IMR-90 (cell line): ENCODE data around the gene SNX30. TPM values are rescaled to one million over a fixed set of nuclear protein-coding genes. Genes with fewer than 3 reads are reported as not detected.

Experiments used
- ATAC-seq: fragments of 200-7000 bp; cut with Tn5 transposase; 2 replicates; pipeline ENCODE4 v1.9.1; 2020; ENCODE audit warnings: low read depth, mild to moderate bottlenecking, moderate library complexity
- BruUV-seq: library from RNA; stranded (reverse); fragments of 400-500 nt; replicated peaks from 2 replicates; lab custom pipeline; 2021; lab: Mats Ljungman, UMichigan
- CTCF ChIA-PET: fragments of 300-600 bp; formaldehyde crosslinking; extraction: SDS; loops from one replicate; lab custom pipeline; 2021; ENCODE audit warnings: antibody characterized with exemption; lab: Yijun Ruan, JAX
- POLR2A ChIA-PET: fragments of 300-600 bp; sonication (Branson Sonifier 250); formaldehyde crosslinking; loops from one replicate; lab custom pipeline; 2022; ENCODE audit warnings: antibody characterized with exemption; ENCODE audit not compliant: unreplicated experiment; lab: Charles Lee
- DNase-seq: peaks from one replicate; pipeline ENCODE4 v3.0.0; 2013
- H2AFZ ChIP-seq: replicated peaks from 2 replicates; pipeline ENCODE3; 2013; ENCODE audit warnings: low read length, mild to moderate bottlenecking; ENCODE audit not compliant: poor library complexity
- H2AK5ac ChIP-seq: 2 replicates; pipeline ENCODE4 v1.6.1; 2013; ENCODE audit warnings: low read depth, low read length, inconsistent platforms
- H2AK9ac ChIP-seq: replicated peaks from 2 replicates; pipeline ENCODE3; 2013; ENCODE audit warnings: mild to moderate bottlenecking, low read depth, low read length, moderate library complexity; ENCODE audit not compliant: poor library complexity
- H2BK120ac ChIP-seq: 2 replicates; pipeline ENCODE4 v1.6.1; 2013; ENCODE audit warnings: low read depth, low read length, inconsistent platforms
- H2BK15ac ChIP-seq: 3 replicates; pipeline ENCODE4 v1.6.1; 2013; ENCODE audit warnings: low read depth, low read length, inconsistent platforms
- H2BK20ac ChIP-seq: 2 replicates; pipeline ENCODE4 v1.6.1; 2013; ENCODE audit warnings: low read depth, mild to moderate bottlenecking, inconsistent platforms, low read length, moderate library complexity
- H2BK5ac ChIP-seq: 2 replicates; pipeline ENCODE4 v1.6.1; 2013; ENCODE audit warnings: mild to moderate bottlenecking, low read depth, low read length, inconsistent platforms; ENCODE audit not compliant: poor library complexity, severe bottlenecking
- H3K14ac ChIP-seq: replicated peaks from 2 replicates; pipeline ENCODE4 v1.6.1; 2013; ENCODE audit warnings: low read depth, low read length, inconsistent platforms
- H3K18ac ChIP-seq: 2 replicates; pipeline ENCODE4 v1.6.1; 2013; ENCODE audit warnings: low read depth, low read length, control low read depth
- H3K23ac ChIP-seq: 2 replicates; pipeline ENCODE4 v1.6.1; 2013; ENCODE audit warnings: low read depth, low read length, inconsistent platforms
- H3K27ac ChIP-seq: 2 replicates; pipeline ENCODE4 v1.5.1; 2013; ENCODE audit warnings: mild to moderate bottlenecking, control low read depth, low read length; ENCODE audit not compliant: insufficient read depth
- H3K27me3 ChIP-seq: 2 replicates; pipeline ENCODE4 v1.6.1; 2013; ENCODE audit warnings: low read length; ENCODE audit not compliant: control insufficient read depth, insufficient read depth
- H3K36me3 ChIP-seq: 2 replicates; pipeline ENCODE4 v1.6.1; 2013; ENCODE audit warnings: low read length, mixed read lengths; ENCODE audit not compliant: control insufficient read depth, insufficient read depth
- H3K4ac ChIP-seq: 2 replicates; pipeline ENCODE4 v1.6.1; 2013; ENCODE audit warnings: low read depth, low read length, inconsistent platforms
- H3K4me1 ChIP-seq: 2 replicates; pipeline ENCODE4 v1.6.1; 2013; ENCODE audit warnings: low read length, mixed read lengths; ENCODE audit not compliant: control insufficient read depth, insufficient read depth
- H3K4me2 ChIP-seq: 2 replicates; pipeline ENCODE4 v1.6.1; 2013; ENCODE audit warnings: low read depth, mild to moderate bottlenecking, control low read depth, low read length, moderate library complexity
- H3K4me3 ChIP-seq: 2 replicates; pipeline ENCODE4 v1.5.1; 2013; ENCODE audit warnings: low read depth, mild to moderate bottlenecking, control low read depth, low read length, moderate library complexity; ENCODE audit not compliant: insufficient read depth
- H3K56ac ChIP-seq: 2 replicates; pipeline ENCODE4 v1.6.1; 2013; ENCODE audit warnings: low read length, inconsistent platforms; ENCODE audit not compliant: insufficient read depth; ENCODE audit errors: extremely low read depth
- H3K79me1 ChIP-seq, 2 experiments: 2 replicates each; pipeline ENCODE4 v1.6.1; 2013; ENCODE audit warnings: low read length in 2 of 2, inconsistent platforms in 1 of 2, low read depth in 1 of 2
- H3K9ac ChIP-seq: 2 replicates; pipeline ENCODE4 v1.6.1; 2013; ENCODE audit warnings: low read depth, low read length, control low read depth
- H3K9me1 ChIP-seq: 2 replicates; pipeline ENCODE4 v1.6.1; 2013; ENCODE audit warnings: low read length, inconsistent platforms; ENCODE audit not compliant: insufficient read depth
- H3K9me3 ChIP-seq: 2 replicates; pipeline ENCODE4 v1.6.1; 2013; ENCODE audit warnings: low read length; ENCODE audit not compliant: control insufficient read depth, insufficient read depth
- H4K20me1 ChIP-seq: 2 replicates; pipeline ENCODE4 v1.6.1; 2013; ENCODE audit warnings: low read length, inconsistent platforms; ENCODE audit not compliant: insufficient read depth
- H4K5ac ChIP-seq: 2 replicates; pipeline ENCODE4 v1.6.1; 2013; ENCODE audit warnings: mild to moderate bottlenecking, low read depth, low read length, control low read depth
- H4K8ac ChIP-seq, 2 experiments: 2 replicates each; pipeline ENCODE4 v1.6.1; 2013; ENCODE audit warnings: low read depth in 2 of 2, low read length in 2 of 2, control low read depth in 1 of 2, inconsistent platforms in 1 of 2
- H4K91ac ChIP-seq: 2 replicates; pipeline ENCODE4 v1.6.1; 2013; ENCODE audit warnings: low read depth, low read length, inconsistent platforms; ENCODE audit not compliant: insufficient read depth
- CEBPB ChIP-seq: IDR thresholded peaks from 2 replicates; pipeline ENCODE4 v1.6.1; 2012; ENCODE audit warnings: low read depth, low read length, improper control_type of control experiment
- FOS ChIP-seq: fragments of 150-350 bp; IDR thresholded peaks from 2 replicates; pipeline ENCODE4 v1.6.1; 2016; ENCODE audit warnings: low read depth, low read length
- MXI1 ChIP-seq: IDR thresholded peaks from 2 replicates; pipeline ENCODE4 v1.6.1; 2012; ENCODE audit warnings: low read depth, mild to moderate bottlenecking, low read length, moderate library complexity, borderline replicate concordance
- NFE2L2 ChIP-seq: fragments of 150-350 bp; IDR thresholded peaks from 2 replicates; pipeline ENCODE4 v1.6.1; 2016; ENCODE audit warnings: low read depth, mild to moderate bottlenecking, low read length
- POLR2A ChIP-seq: IDR thresholded peaks from 2 replicates; pipeline ENCODE4 v1.6.1; 2012; ENCODE audit warnings: mild to moderate bottlenecking, low read depth, low read length
- RAD21 ChIP-seq: IDR thresholded peaks from 2 replicates; pipeline ENCODE4 v1.6.1; 2012; ENCODE audit warnings: low read length, improper control_type of control experiment
- RCOR1 ChIP-seq: IDR thresholded peaks from 2 replicates; pipeline ENCODE4 v1.6.1; 2012; ENCODE audit warnings: mild to moderate bottlenecking, low read length, improper control_type of control experiment; ENCODE audit not compliant: insufficient replicate concordance
- SMC3 ChIP-seq: fragments of 150-350 bp; IDR thresholded peaks from 2 replicates; pipeline ENCODE4 v1.6.1; 2016; ENCODE audit warnings: low read depth, mild to moderate bottlenecking, antibody characterized with exemption, low read length, moderate library complexity
- WGBS, 2 experiments: methylation state at CpG; one replicate each; pipeline versions ENCODE4 v1.1.5 to v1.1.7; 2013; ENCODE audit warnings: missing lambda C conversion rate in 2 of 2; ENCODE audit not compliant: insufficient read length in 1 of 2; ENCODE audit errors: extremely low coverage in 2 of 2; 5-methylcytosine and 5-hydroxymethylcytosine counted together
- dilution Hi-C: fragments of 300-500 bp; cut with HindIII; formaldehyde crosslinking; loops from one replicate; pipeline ENCODE4 v1.14.3; 2018; ENCODE audit warnings: low sequenced_read_pairs; ENCODE audit not compliant: unreplicated experiment
- in situ Hi-C: fragments of 300-500 bp; cut with MboI; formaldehyde crosslinking; loops from 3 replicates; pipeline ENCODE4 v1.14.3; 2019; ENCODE audit warnings: low sequenced_read_pairs, inconsistent platforms, mixed read lengths
- intact Hi-C: fragments of 100-400 bp; cut with micrococcal nuclease; formaldehyde crosslinking; loops from 2 replicates; pipeline ENCODE4 v1.10.0; 2022
- polyA plus RNA-seq, 3 experiments: library from polyadenylated mRNA; depleted of rRNA; stranded (reverse); fragments of >200 nt; gene quantifications; 2 replicates each; pipeline ENCODE4 v1.2.3, GENCODE V29; 2012; ENCODE audit warnings: low replicate concordance in 1 of 3
- total RNA-seq: library from RNA; depleted of rRNA; stranded (reverse); fragments of >200 nt; gene quantifications from 2 replicates; pipeline ENCODE4 v1.2.3, GENCODE V29; 2012

Gene SNX30
- total and polyA plus RNA-seq, 2 of the 4 experiments (the other 2 are of a cell fraction) = 8.0 to 18.8 TPM

DNA sequence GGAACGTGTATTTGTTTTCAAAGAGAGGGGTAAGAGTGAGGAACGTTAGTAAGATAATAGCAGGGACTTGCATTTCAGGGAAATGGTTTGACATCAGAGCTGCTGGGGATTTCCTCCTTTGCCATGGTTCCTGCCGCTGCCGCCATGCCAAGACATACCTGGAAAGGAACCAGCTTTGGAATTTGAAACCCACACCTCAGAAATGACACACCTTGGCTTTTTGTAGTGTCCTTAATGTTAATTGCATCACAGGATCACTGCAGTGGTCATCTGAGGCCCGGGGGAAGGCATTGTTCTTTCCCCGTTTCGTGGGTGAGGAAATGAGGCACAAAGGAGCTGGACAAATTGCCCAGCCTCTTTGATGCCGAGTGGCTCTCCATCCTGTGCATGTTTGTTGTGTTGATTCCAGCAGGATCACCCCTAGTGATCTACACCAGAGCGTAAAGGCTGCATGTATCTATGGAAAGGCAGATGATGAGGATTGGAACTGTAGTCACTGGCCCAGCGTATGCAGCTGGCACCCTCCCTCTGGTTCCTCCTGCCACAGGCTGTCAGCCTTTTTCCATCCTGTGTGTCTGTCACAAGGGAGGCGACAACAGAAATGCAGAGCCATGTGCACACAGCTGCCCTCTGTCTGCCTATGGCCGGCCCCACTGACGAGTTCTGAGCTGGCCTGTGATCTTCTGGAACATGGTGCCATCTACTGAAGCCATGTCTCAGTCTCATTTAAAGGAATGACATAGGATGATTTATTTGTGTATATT lies 102.4 kb downstream of the SNX30 start:
- H2AFZ ChIP-seq = no peak overlapping the region
- no peak for ATAC-seq
- no peak overlapping the region for H3K23ac ChIP-seq
- no peak overlapping the region for H3K4me2 ChIP-seq
- peaks cover 11% of the 10 kb centered on the region; the same call in 1 of the 2 replicates for H4K20me1 ChIP-seq
- no peak overlapping the region for H3K4ac ChIP-seq
- 80 to 100% methylated on average over 2 to 5 of the region's 13 CpGs for WGBS, 2 experiments
- H3K18ac ChIP-seq = no peak overlapping the region
- H4K5ac ChIP-seq = no peak overlapping the region
- dilution Hi-C loops = no loop called here
- H2BK5ac ChIP-seq = no peak overlapping the region
- no peak overlapping the region for H3K4me3 ChIP-seq
- no peak overlapping the region for H3K14ac ChIP-seq
- no peak overlapping the region for H3K9ac ChIP-seq
- DNase-seq = no peak
- no peak overlapping the region for H2AK5ac ChIP-seq
- H4K8ac ChIP-seq = no peak overlapping the region
- H2AK9ac ChIP-seq = no peak overlapping the region
- H3K9me1 ChIP-seq = 0 out of 2 replicates have a peak, but pooled peaks cover under 1% of the 10 kb centered on the region
- POLR2A ChIA-PET = interaction anchor here (0.6 kb wide), 1 partner anchor 524 kb away, joined by 3 read pairs; the partner anchor contains the start of gene HDHD3
- no peak overlapping the region for H3K27ac ChIP-seq
- no peaks in the 10 kb centered on the region for H3K4me1 ChIP-seq
- 0 out of 4 replicates have a peak, but pooled peaks cover 0 to 3% of the 10 kb centered on the region in 2 experiments for H3K79me1 ChIP-seq
- peaks cover 16% of the 10 kb centered on the region for H3K36me3 ChIP-seq
- intact Hi-C loops = no loop called here
- no peak overlapping the region for H3K56ac ChIP-seq
- CTCF ChIA-PET = no interaction called here
- H3K27me3 ChIP-seq = no peaks in the 10 kb centered on the region
- no peak overlapping the region for H2BK15ac ChIP-seq
- in situ Hi-C loops = no loop called here
- no peaks in the 10 kb centered on the region for H3K9me3 ChIP-seq
- TF ChIP-seq MXI1 (no peak), NFE2L2 (no peak), SMC3 (no peak), RAD21 (no peak), RCOR1 (no peak), POLR2A (no peak), CEBPB (no peak), FOS (no peak)
- H4K91ac ChIP-seq = no peak overlapping the region
- BruUV-seq = no TSS peak
- no peak overlapping the region for H2BK120ac ChIP-seq
- no peak overlapping the region for H2BK20ac ChIP-seq
